Loucy (cell line): ENCODE results near the gene SORT1.

Experiments used
- H2AFZ ChIP-seq: fragments of 200-600 bp; sonication (generic); 2 replicates; pipeline ENCODE4 v1.6.0; 2016; ENCODE audit warnings: antibody characterized with exemption, mild to moderate bottlenecking, low read length, moderate library complexity
- H3F3A ChIP-seq: fragments of 200-600 bp; 2 replicates; pipeline ENCODE4 v1.6.0; 2016; ENCODE audit warnings: antibody characterized with exemption, low read depth, mild to moderate bottlenecking
- H3K27me3 ChIP-seq: fragments of 200-600 bp; sonication (generic); 2 replicates; pipeline ENCODE4 v1.6.1; 2014; ENCODE audit warnings: low read length, mild to moderate bottlenecking; ENCODE audit not compliant: insufficient read depth, poor library complexity, severe bottlenecking
- H3K36me3 ChIP-seq: fragments of 200-600 bp; sonication (generic); 2 replicates; pipeline ENCODE4 v1.6.1; 2016; ENCODE audit warnings: low read length; ENCODE audit not compliant: insufficient read depth
- H3K4me1 ChIP-seq: fragments of 200-600 bp; sonication (generic); 2 replicates; pipeline ENCODE4 v1.5.1; 2014; ENCODE audit warnings: low read length, mild to moderate bottlenecking; ENCODE audit not compliant: insufficient read depth, poor library complexity, severe bottlenecking
- H3K4me2 ChIP-seq: fragments of 200-600 bp; sonication (generic); 2 replicates; pipeline ENCODE4 v1.6.0; 2014; ENCODE audit warnings: antibody characterized with exemption, low read length, low read depth, mild to moderate bottlenecking; ENCODE audit not compliant: poor library complexity, severe bottlenecking
- H3K4me3 ChIP-seq: fragments of 200-600 bp; sonication (generic); 2 replicates; pipeline ENCODE4 v1.5.1; 2014; ENCODE audit warnings: low read length, mild to moderate bottlenecking, mixed read lengths; ENCODE audit not compliant: poor library complexity, severe bottlenecking
- H3K79me2 ChIP-seq: fragments of 200-600 bp; sonication (generic); 2 replicates; pipeline ENCODE4 v1.6.1; 2014; ENCODE audit warnings: low read length; ENCODE audit not compliant: insufficient read depth
- H3K9ac ChIP-seq: fragments of 200-600 bp; sonication (generic); 2 replicates; pipeline ENCODE4 v1.6.0; 2014; ENCODE audit warnings: mild to moderate bottlenecking, low read depth, low read length, moderate library complexity; ENCODE audit not compliant: poor library complexity, severe bottlenecking
- H3K9me2 ChIP-seq: fragments of 200-600 bp; sonication (generic); replicated peaks from 2 replicates; pipeline ENCODE4 v1.6.1; 2016; ENCODE audit warnings: low read depth, low read length, mixed read lengths
- H3K9me3 ChIP-seq: fragments of 200-600 bp; sonication (generic); 2 replicates; pipeline ENCODE4 v1.6.1; 2014; ENCODE audit warnings: mild to moderate bottlenecking, antibody characterized with exemption, low read length, low read depth; ENCODE audit not compliant: insufficient read depth
- H4K20me1 ChIP-seq: fragments of 200-600 bp; sonication (generic); 2 replicates; pipeline ENCODE4 v1.6.0; 2014; ENCODE audit warnings: antibody characterized with exemption, low read length, mild to moderate bottlenecking; ENCODE audit not compliant: insufficient read depth, poor library complexity, severe bottlenecking
- EZH2phosphoT487 ChIP-seq: fragments of 200-600 bp; IDR thresholded peaks from 2 replicates; pipeline ENCODE4 v1.6.1; 2018; ENCODE audit warnings: antibody characterized with exemption, mild to moderate bottlenecking, moderate library complexity, borderline replicate concordance
- TF ChIP-seq, protein P1 (sequence below): fragments of 200-600 bp; sonication (generic); conservative IDR thresholded peaks from 2 replicates; pipeline ENCODE4 v1.5.1; 2014; ENCODE audit warnings: mild to moderate bottlenecking, antibody characterized with exemption, low read length

The SORT1 gene

DNA sequence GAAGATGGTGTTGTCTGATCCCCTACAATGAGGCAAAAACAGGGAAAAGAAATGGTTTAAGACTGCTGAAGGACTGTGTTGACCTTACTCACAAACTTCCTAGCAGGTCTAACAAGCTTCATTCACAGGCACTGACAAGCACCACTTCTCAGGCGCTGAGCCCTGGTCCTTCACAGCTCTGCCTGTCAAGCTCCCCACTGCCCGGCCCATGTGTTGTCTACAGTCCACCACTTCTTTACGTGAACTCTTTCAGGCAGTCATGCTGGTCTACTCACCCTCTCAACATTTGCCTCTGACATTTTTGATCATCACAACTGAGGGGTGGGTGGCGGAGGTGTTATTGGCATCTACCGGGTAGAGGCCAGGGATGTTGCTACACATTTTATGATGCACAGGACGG is 50.2 kb downstream of the SORT1 start:
- TF ChIP-seq, protein P1, sequence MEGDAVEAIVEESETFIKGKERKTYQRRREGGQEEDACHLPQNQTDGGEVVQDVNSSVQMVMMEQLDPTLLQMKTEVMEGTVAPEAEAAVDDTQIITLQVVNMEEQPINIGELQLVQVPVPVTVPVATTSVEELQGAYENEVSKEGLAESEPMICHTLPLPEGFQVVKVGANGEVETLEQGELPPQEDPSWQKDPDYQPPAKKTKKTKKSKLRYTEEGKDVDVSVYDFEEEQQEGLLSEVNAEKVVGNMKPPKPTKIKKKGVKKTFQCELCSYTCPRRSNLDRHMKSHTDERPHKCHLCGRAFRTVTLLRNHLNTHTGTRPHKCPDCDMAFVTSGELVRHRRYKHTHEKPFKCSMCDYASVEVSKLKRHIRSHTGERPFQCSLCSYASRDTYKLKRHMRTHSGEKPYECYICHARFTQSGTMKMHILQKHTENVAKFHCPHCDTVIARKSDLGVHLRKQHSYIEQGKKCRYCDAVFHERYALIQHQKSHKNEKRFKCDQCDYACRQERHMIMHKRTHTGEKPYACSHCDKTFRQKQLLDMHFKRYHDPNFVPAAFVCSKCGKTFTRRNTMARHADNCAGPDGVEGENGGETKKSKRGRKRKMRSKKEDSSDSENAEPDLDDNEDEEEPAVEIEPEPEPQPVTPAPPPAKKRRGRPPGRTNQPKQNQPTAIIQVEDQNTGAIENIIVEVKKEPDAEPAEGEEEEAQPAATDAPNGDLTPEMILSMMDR = no peak
- no peak for TF ChIP-seq EZH2phosphoT487
- Histone ChIP-seq H3K9me3 (no peaks in the 10 kb centered on the region), H3F3A (no peaks in the 10 kb centered on the region), H3K79me2 (no peaks in the 10 kb centered on the region), H3K36me3 (peaks cover 35% of the 10 kb centered on the region; the same call in 1 of the 2 replicates), H3K9me2 (no peaks in the 10 kb centered on the region), H3K9ac (no peak overlapping the region), H2AFZ (no peak overlapping the region), H3K4me3 (no peak overlapping the region), H3K27me3 (no peaks in the 10 kb centered on the region), H3K4me2 (no peak overlapping the region), H3K4me1 (no peaks in the 10 kb centered on the region), H4K20me1 (no peaks in the 10 kb centered on the region)

GRCh38 chr1:109341944-109342930 is 55.5 kb downstream of the SORT1 start:
- H3K9ac ChIP-seq = no peak overlapping the region

DNA sequence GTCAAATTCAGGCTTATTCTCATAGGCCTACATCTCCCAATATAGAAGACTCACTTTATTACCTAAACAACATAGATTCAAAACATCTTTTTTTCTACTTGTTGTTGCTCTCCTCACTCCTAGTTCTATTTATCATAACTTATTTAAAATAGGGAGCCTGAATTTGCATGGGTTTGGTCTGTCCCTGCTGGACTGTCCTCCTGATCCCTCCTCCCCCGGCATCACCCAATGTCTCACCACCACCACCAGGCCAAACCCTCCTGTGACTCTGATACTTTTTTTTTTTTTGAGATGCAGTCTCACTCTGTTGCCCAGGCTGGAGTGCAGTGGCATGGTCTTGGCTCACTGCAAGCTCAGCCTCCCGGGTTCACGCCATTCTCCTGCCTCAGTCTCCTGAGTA is 59.1 kb downstream of the SORT1 start:
- H3K9me3 ChIP-seq = no peaks in the 10 kb centered on the region
- TF ChIP-seq EZH2phosphoT487 = no peak
- TF ChIP-seq, protein P1 = no peak
- no peaks in the 10 kb centered on the region for H3F3A ChIP-seq
- no peaks in the 10 kb centered on the region for H3K9me2 ChIP-seq
- no peaks in the 10 kb centered on the region for H3K79me2 ChIP-seq
- H2AFZ ChIP-seq = no peak overlapping the region
- H4K20me1 ChIP-seq = no peaks in the 10 kb centered on the region
- H3K4me1 ChIP-seq = no peaks in the 10 kb centered on the region
- H3K27me3 ChIP-seq = no peaks in the 10 kb centered on the region
- no peak overlapping the region for H3K4me3 ChIP-seq
- peaks cover 47% of the 10 kb centered on the region; the same call in 1 of the 2 replicates for H3K36me3 ChIP-seq
- H3K9ac ChIP-seq = no peak overlapping the region
- H3K4me2 ChIP-seq = no peak overlapping the region

More at GRCh38 chr1:109341944-109342930, 55.5 kb downstream of the SORT1 start:
- Histone ChIP-seq H3K36me3 (peaks cover 46% of the 10 kb centered on the region; the same call in 1 of the 2 replicates), H2AFZ (no peak overlapping the region), H3K4me3 (no peak overlapping the region), H3K79me2 (no peaks in the 10 kb centered on the region), H3K27me3 (no peaks in the 10 kb centered on the region), H3F3A (no peaks in the 10 kb centered on the region), H3K4me1 (no peaks in the 10 kb centered on the region), H4K20me1 (no peaks in the 10 kb centered on the region), H3K9me2 (no peaks in the 10 kb centered on the region), H3K4me2 (no peak overlapping the region), H3K9me3 (no peaks in the 10 kb centered on the region)
- TF ChIP-seq, protein P1 = no peak
- no peak for TF ChIP-seq EZH2phosphoT487
